BLaER1 treated with 17β-estradiol and CSF1 and Interleukin-3, amounts not matched to agents 10 nM and 100 nM (cell line): ENCODE measurements around the gene IL1R2.

Source experiments
- H3K27ac ChIP-seq, 11 experiments: shearing (Covaris generic); formaldehyde crosslinking; 2 replicates each; pipeline ENCODE4 v1.8.1; 2022
- H3K27me3 ChIP-seq, 11 experiments: shearing (Covaris generic); formaldehyde crosslinking; 2 replicates each; pipeline ENCODE4 v1.8.1; 2022
- H3K36me3 ChIP-seq, 11 experiments: shearing (Covaris generic); formaldehyde crosslinking; 2 replicates each; pipeline ENCODE4 v1.8.1; 2022
- H3K4me1 ChIP-seq, 10 experiments: shearing (Covaris generic); formaldehyde crosslinking; 2 replicates each; pipeline ENCODE4 v1.8.1; 2022
- H3K4me2 ChIP-seq, 11 experiments: shearing (Covaris generic); formaldehyde crosslinking; 2 replicates each; pipeline ENCODE4 v1.8.1; 2022
- H3K4me3 ChIP-seq, 10 experiments: shearing (Covaris generic); formaldehyde crosslinking; 2 replicates each; pipeline ENCODE4 v1.8.1; 2022
- H3K9ac ChIP-seq, 11 experiments: shearing (Covaris generic); formaldehyde crosslinking; 2 replicates each; pipeline ENCODE4 v1.8.1; 2022
- H3K9me3 ChIP-seq, 11 experiments: shearing (Covaris generic); formaldehyde crosslinking; replicated peaks in 1 of 11; 2 replicates each; pipeline ENCODE4 v1.8.1; 2022
- H4K20me1 ChIP-seq, 11 experiments: shearing (Covaris generic); formaldehyde crosslinking; 2 replicates each; pipeline ENCODE4 v1.8.1; 2022
- Cebpa-rat ChIP-seq, 11 experiments: shearing (Covaris generic); IDR thresholded peaks; 2 replicates each; pipeline ENCODE4 v1.8.1; 2022

IL1R2 gene, protein sequence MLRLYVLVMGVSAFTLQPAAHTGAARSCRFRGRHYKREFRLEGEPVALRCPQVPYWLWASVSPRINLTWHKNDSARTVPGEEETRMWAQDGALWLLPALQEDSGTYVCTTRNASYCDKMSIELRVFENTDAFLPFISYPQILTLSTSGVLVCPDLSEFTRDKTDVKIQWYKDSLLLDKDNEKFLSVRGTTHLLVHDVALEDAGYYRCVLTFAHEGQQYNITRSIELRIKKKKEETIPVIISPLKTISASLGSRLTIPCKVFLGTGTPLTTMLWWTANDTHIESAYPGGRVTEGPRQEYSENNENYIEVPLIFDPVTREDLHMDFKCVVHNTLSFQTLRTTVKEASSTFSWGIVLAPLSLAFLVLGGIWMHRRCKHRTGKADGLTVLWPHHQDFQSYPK

DNA sequence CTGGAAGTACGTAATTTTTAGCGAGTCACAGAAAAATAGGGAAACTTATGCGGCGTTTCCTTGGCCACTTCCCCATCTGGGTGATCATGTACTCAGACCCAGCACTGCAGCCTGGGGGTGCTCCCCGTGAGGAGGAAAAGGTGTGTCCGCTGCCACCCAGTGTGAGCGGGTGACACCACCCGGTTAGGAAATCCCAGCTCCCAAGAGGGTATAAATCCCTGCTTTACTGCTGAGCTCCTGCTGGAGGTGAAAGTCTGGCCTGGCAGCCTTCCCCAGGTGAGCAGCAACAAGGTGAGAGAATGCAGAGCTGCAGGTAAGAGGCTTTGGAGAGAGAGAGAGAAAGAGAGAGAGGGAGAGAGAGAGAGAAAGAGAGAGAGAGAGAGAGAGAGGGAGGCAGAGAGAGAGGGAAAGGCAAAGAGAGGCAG is at the start of gene IL1R2:
Gene IL1R2 (plus strand): TSS at position 240 of the 425 bp plus-strand sequence. CDS start 16,616 bp downstream, outside the sequence.
- TF ChIP-seq Cebpa-rat (IDR thresholded peaks at IDR 0.05) = no peak
- peak within 1 kb of the TSS in 3 of 11 experiments; percentile 34 to 80 (median 48); a peak in 5 of 22 replicates for H3K27ac ChIP-seq
- peaks cover 35 to 83% (median 51%) of the 10 kb centered on the region in 10 experiments for H3K4me1 ChIP-seq
- peaks cover 0 to 12% (median 0%) of the 10 kb centered on the region in 11 experiments; a peak in 2 of 22 replicates for H3K27me3 ChIP-seq
- no peaks in the 10 kb centered on the region; a peak in 1 of 22 replicates for H4K20me1 ChIP-seq
- peak within 1 kb of the TSS in 2 of 11 experiments; percentile 54 to 62; a peak in 5 of 22 replicates for H3K9ac ChIP-seq
- H3K4me3 ChIP-seq = peak within 1 kb of the TSS in 2 of 10 experiments; percentile 36 to 52; a peak in 4 of 20 replicates
- H3K36me3 ChIP-seq = no peaks in the 10 kb centered on the region
- H3K4me2 ChIP-seq = peak within 1 kb of the TSS; percentile 69 to 84 (median 76); a peak in 21 of 22 replicates
- no peaks in the 10 kb centered on the region for H3K9me3 ChIP-seq

DNA sequence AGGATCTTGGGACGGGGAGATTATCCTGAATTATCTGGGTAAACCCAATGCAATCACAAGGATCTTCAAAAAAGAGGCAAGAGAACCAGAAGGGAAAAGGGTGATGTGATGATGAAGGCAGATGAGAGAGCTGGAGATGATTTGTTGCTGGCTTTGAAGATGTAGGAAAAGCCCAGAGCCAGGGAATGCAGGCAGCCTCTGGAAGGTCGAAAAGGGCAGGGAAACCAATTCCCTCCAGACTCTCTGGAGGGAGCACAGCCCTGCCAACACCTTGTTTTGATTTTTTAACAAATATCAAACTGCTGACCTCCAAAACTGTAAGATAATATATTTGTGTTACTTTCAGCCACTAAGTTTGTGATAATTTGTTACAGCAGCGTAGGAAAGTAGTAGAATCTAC is 48.9 kb upstream of the IL1R2 start:
- peaks cover 0 to 15% (median 0%) of the 10 kb centered on the region in 10 experiments; a peak in 6 of 20 replicates for H3K4me1 ChIP-seq
- no peak overlapping the region for H3K4me3 ChIP-seq
- H3K27ac ChIP-seq = no peak overlapping the region
- H3K9ac ChIP-seq = no peak overlapping the region
- no peak overlapping the region for H3K4me2 ChIP-seq
- no peaks in the 10 kb centered on the region for H4K20me1 ChIP-seq
- H3K27me3 ChIP-seq = no peaks in the 10 kb centered on the region
- no peak for TF ChIP-seq Cebpa-rat (IDR thresholded peaks at IDR 0.05)
- H3K9me3 ChIP-seq = peaks cover 9 to 24% (median 13%) of the 10 kb centered on the region in 11 experiments; a peak in 20 of 22 replicates
- H3K36me3 ChIP-seq = no peaks in the 10 kb centered on the region

DNA sequence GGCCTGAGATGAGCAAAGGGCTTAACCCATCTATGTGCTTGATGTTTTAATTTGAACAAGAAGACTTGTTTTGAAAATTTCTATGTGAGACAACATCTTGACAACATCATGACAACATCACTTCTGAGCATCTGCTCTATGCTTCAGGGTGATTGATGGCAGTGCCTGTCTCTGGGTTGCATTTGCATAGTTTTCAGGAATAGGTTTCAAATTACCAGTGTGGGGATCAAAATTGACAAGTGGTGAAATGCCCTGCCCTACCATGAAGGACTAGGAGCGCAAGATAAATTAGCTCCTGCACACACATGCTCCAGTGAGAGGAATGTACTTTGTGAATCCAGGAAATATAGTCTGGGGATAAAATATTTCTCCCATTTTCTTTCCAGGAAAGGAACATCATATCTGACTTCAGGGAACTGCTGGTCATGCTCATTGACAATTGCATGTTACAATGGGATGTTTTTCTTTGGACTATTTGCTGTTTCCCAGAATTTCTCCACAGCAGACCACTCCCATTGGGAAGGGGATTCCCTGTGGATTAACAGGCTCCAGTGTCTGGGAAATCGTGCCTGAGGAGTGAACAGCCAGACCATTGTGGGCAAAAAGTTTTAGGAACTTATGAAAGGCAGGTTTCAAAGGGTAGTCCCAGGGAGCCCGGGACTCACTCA is 45.3 kb upstream of the IL1R2 start:
- peaks cover 0 to 34% (median 0%) of the 10 kb centered on the region in 10 experiments; a peak in 6 of 20 replicates for H3K4me1 ChIP-seq
- no peaks in the 10 kb centered on the region for H3K27me3 ChIP-seq
- H3K27ac ChIP-seq = no peak overlapping the region
- no peak overlapping the region for H3K9ac ChIP-seq
- TF ChIP-seq Cebpa-rat (IDR thresholded peaks at IDR 0.05) = no peak
- H3K9me3 ChIP-seq = peaks cover 19 to 35% (median 23%) of the 10 kb centered on the region in 11 experiments; a peak in 21 of 22 replicates
- peak overlapping the region in 3 of 11 experiments; percentile 7 to 73 (median 56); a peak in 4 of 22 replicates for H3K4me2 ChIP-seq
- no peak overlapping the region for H3K4me3 ChIP-seq
- H3K36me3 ChIP-seq = no peaks in the 10 kb centered on the region
- H4K20me1 ChIP-seq = no peaks in the 10 kb centered on the region

DNA sequence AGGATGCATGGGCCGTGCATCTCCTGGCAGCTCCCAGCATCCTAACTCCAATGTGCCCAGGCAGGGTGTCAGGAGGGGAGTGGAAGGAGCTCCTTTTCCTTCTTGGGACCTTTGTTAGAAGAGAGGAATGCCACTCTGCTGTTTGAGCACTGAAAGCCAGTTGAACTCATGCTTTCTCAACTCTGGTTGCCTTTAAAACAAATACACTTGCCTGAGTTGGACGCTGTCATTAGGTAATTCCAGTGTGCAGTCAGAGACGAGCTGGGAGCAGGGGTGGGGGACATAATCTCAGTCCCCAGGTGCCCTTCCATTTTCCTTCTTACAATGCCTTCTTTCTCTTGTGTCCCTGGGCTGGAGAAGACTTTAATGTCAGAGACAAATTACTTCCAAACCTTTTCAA is 44.4 kb upstream of the IL1R2 start:
- Histone ChIP-seq H3K27me3 (no peaks in the 10 kb centered on the region), H3K9ac (no peak overlapping the region), H3K4me2 (peak overlapping the region in 1 of 11 experiments; percentile 56; a peak in 1 of 22 replicates), H3K27ac (no peak overlapping the region), H3K4me3 (no peak overlapping the region), H3K36me3 (no peaks in the 10 kb centered on the region), H3K4me1 (peaks cover 0 to 41% (median 0%) of the 10 kb centered on the region in 10 experiments; a peak in 6 of 20 replicates), H3K9me3 (peaks cover 19 to 35% (median 23%) of the 10 kb centered on the region in 11 experiments; a peak in 21 of 22 replicates), H4K20me1 (no peaks in the 10 kb centered on the region)
- no peak for TF ChIP-seq Cebpa-rat (IDR thresholded peaks at IDR 0.05)

DNA sequence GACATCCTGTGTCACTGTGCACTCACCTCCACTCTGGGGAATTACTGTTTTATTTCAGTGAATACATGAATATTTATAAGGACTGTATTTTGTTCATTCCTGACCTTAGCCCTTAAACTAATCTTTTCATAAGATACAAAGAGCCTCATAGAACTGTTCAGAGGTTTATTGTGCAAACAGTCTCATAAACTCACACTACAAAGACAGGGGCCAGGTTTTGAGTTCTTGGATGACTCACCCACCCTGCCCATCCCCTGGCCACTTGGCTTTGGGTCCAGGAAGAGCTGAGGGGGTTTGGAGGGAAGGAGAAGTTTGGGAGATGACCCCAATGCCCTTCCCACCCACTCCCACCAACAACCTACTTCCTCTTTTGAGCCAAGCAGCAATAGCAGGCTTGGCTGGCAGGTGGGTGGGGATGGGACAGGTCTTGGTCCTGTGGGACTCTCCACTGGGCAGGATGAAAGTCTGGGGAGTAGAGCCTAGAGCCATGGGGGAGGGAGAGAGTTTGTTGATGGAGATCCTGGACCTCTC is 43.1 kb upstream of the IL1R2 start:
- Histone ChIP-seq H3K4me1 (peaks cover 0 to 41% (median 0%) of the 10 kb centered on the region in 10 experiments; a peak in 6 of 20 replicates), H3K4me2 (peak overlapping the region in 3 of 11 experiments; percentile 24 to 58 (median 52); a peak in 4 of 22 replicates), H3K27me3 (no peaks in the 10 kb centered on the region), H3K9me3 (peaks cover 19 to 35% (median 23%) of the 10 kb centered on the region in 11 experiments; a peak in 21 of 22 replicates), H4K20me1 (no peaks in the 10 kb centered on the region), H3K4me3 (no peak overlapping the region), H3K9ac (no peak overlapping the region), H3K27ac (no peak overlapping the region), H3K36me3 (no peaks in the 10 kb centered on the region)
- no peak for TF ChIP-seq Cebpa-rat (IDR thresholded peaks at IDR 0.05)

DNA sequence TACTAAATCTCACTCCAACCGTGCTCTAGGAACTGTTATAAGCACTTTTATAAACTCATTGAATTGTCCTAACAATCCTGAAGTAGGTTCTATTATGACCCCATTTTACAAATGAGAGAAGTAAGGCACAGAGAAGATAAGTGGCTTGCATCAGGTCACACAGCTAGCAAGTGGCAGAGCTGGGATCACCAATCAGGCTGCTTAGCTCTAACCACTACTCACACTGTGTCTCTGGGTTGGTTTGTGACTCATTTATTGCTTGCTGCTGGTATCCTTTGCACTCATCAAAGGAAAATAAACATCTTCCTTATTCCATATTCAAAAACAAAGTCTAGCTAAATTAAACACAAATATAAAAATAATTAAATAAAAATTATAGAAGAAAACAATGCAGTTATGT is 42.5 kb upstream of the IL1R2 start:
- H3K9ac ChIP-seq = no peak overlapping the region
- H3K27ac ChIP-seq = no peak overlapping the region

DNA sequence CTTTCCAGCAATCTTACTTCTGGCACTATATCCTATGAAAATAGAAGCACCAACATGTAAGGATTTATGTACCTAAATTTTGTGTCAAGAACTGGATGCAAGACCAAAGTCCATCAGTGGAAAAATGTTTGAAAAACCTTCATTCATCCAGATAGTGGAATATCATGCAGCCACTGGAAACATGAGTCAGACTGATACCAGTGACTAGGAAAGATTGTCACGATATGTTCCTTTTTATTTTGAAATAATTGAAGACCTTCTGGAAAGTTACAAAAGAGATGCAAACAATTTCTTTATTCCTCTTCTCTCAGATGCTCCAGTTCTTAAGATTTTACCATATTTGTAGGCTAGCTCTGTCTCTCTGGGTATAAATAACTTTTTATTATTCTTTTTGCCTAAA is 40.5 kb upstream of the IL1R2 start:
- H4K20me1 ChIP-seq = no peaks in the 10 kb centered on the region
- TF ChIP-seq Cebpa-rat (IDR thresholded peaks at IDR 0.05) = no peak

More for the DNA sequence above, 42.5 kb upstream of the IL1R2 start:
- TF ChIP-seq Cebpa-rat (IDR thresholded peaks at IDR 0.05) = no peak
- H3K4me2 ChIP-seq = peak overlapping the region in 2 of 11 experiments; percentile 52 to 58; a peak in 3 of 22 replicates
- no peaks in the 10 kb centered on the region for H4K20me1 ChIP-seq
- H3K36me3 ChIP-seq = no peaks in the 10 kb centered on the region
- H3K27me3 ChIP-seq = no peaks in the 10 kb centered on the region
- H3K9me3 ChIP-seq = peaks cover 19 to 35% (median 23%) of the 10 kb centered on the region in 11 experiments; a peak in 21 of 22 replicates
- no peak overlapping the region for H3K4me3 ChIP-seq
- H3K4me1 ChIP-seq = peaks cover 0 to 41% (median 2%) of the 10 kb centered on the region in 10 experiments; a peak in 6 of 20 replicates

DNA sequence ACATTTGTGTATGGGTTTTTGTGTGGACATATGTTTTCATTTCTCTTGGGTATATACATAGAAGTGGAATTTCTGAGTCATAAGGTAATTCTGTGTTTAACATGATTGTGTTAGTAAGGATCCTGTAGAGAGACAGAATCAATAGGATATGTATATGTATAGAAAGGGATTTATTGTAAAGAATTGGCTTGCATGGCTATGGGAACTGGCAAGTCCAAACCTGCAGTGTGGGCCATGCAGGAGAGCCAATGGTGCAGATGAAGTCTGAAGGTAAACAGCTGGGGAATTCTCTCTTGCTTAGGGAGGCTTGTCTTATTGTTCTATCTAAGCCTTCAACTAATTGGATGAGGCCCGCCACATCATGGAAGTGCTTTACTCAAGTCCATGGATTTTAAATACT is 39.2 kb upstream of the IL1R2 start:
- peaks cover 0 to 39% (median under 1%) of the 10 kb centered on the region in 10 experiments; a peak in 7 of 20 replicates for H3K4me1 ChIP-seq
- H3K36me3 ChIP-seq = no peaks in the 10 kb centered on the region
- H4K20me1 ChIP-seq = no peaks in the 10 kb centered on the region
- no peak overlapping the region for H3K9ac ChIP-seq
- no peak overlapping the region for H3K27ac ChIP-seq
- H3K27me3 ChIP-seq = no peaks in the 10 kb centered on the region
- TF ChIP-seq Cebpa-rat (IDR thresholded peaks at IDR 0.05) = no peak
- no peak overlapping the region for H3K4me2 ChIP-seq
- H3K9me3 ChIP-seq = peaks cover 21 to 42% (median 24%) of the 10 kb centered on the region in 11 experiments
- H3K4me3 ChIP-seq = no peak overlapping the region

More for the DNA sequence above, 40.5 kb upstream of the IL1R2 start:
- no peak overlapping the region; a peak in 1 of 22 replicates for H3K27ac ChIP-seq
- peaks cover 19 to 41% (median 23%) of the 10 kb centered on the region in 11 experiments; a peak in 21 of 22 replicates for H3K9me3 ChIP-seq
- H3K27me3 ChIP-seq = no peaks in the 10 kb centered on the region
- H3K4me2 ChIP-seq = peak overlapping the region in 2 of 11 experiments; percentile 28 to 59; a peak in 4 of 22 replicates
- no peak overlapping the region for H3K9ac ChIP-seq
- H3K4me3 ChIP-seq = no peak overlapping the region
- peaks cover 0 to 34% (median 0%) of the 10 kb centered on the region in 10 experiments; a peak in 6 of 20 replicates for H3K4me1 ChIP-seq
- no peaks in the 10 kb centered on the region for H3K36me3 ChIP-seq
